Glomerular visceral epithelial cell (primary cell): Measurements from ENCODE around the gene RAB3IP.
A peak's percentile ranks its signal among the peaks of the same experiment; 100 is the strongest.

Source experiments
- DNase-seq: peaks from one replicate; pipeline ENCODE4 v3.0.0-alpha.2; 2016; ENCODE audit errors: extremely low spot score

RAB3IP gene, protein sequence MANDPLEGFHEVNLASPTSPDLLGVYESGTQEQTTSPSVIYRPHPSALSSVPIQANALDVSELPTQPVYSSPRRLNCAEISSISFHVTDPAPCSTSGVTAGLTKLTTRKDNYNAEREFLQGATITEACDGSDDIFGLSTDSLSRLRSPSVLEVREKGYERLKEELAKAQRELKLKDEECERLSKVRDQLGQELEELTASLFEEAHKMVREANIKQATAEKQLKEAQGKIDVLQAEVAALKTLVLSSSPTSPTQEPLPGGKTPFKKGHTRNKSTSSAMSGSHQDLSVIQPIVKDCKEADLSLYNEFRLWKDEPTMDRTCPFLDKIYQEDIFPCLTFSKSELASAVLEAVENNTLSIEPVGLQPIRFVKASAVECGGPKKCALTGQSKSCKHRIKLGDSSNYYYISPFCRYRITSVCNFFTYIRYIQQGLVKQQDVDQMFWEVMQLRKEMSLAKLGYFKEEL

DNA sequence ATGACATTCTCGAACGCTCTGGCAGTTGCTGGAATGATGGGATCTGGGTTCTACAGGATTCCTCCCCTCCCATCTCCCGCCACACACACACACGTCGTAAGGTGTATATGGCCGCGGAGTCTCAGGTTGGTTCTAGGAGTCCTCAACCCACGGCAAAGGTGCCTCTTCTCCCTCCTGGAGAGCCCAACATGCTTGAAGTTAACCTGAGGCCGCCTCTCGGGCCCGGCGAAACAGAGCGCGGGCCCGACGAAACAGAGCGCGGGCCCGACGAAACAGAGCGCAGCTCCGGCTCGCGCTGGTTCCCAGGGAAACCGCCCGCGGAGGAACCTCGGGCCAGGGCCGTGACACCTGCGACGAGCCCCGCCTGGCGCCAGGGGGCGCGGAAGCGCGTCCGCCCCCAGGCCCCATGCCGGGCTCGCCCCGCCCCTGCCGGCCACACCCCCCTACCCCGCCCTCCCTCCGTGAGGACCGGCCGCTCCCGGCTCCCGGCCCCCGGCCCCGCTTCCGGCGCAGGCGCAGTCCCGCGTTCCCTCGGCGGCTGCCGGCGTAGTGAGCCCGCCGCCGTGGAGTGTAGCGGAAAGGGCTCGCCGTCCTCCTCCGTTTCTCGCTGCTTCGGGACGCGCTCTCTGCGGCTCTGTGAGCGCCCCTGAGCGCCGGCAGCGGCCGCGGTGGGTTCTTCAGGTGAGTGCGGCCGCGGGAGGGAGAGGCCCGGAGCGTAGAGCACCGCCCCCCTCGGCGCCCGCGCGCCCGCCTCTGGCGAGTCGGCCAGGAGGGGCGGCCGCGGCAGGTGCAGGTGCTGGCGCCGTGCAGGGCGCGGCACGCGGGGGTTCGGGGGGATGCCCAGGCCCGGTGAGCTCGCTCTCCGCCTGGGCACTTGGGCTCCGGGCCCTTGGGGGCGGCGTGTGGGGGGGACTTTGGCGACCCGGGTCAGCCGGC, at the start of gene RAB3IP:
Gene RAB3IP, plus strand, starts transcription at position 510 of the 936 bp plus-strand sequence. CDS start 16,549 bp downstream, outside the sequence.
- DNase-seq: peak; percentile 93

DNA sequence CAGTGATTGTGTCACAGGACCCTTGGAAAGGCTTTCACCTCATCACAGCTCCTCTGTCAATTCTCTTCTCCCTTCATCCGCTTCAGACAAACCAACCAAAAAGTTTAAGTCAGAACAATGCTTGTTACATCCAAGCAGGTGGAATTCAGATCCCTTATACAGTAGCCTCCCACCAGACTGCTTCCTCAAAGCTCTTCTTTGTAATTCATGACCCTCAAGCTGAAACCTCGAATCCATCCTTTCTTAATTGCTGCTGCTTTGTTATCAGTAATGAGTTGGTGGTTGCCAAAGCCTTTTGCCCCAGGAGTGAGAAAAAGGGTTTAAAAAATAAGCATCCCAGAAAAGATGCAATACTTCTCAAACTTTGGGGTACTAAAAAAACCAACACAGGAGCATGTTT, 49.0 kb upstream of the RAB3IP start:
- no peak for DNase-seq

DNA sequence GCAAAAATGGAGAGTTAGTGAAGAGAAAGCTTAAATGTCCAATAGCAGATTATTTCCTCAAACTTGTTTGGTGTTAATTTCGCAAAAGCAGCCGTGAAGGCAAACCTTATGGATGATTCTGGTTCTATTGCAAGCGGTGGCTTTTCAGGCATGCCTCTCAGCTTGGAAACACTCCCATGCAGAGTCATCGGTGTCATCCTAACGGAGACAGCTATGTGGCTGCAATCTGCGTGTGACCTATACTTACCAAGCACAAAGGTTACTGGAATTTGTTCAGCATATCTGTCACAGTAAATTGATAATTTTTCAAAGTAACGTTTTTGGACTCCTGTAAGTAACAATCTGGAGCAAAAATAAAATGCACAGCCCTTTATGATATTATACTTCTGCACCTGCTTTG, 44.5 kb upstream of the RAB3IP start:
- DNase-seq: no peak

DNA sequence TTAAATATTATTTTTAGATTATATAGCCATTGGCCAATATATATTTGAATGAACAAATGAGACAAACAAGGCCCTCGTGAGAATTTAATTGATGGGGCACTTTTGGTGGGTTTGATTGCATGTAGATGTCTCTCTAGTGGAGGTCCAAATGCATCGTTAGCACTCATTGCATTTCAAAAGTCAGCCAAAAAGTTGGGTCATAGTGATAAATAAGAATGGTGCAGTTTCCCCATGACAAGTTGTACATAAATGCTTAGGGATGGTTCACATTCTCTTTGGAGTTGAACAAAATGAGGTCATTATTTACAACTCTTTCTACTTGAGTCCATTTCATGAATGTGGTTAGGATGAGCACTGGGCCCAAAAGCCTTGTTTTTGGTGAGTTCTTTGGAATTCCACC, 40.6 kb upstream of the RAB3IP start:
- DNase-seq: no peak

DNA sequence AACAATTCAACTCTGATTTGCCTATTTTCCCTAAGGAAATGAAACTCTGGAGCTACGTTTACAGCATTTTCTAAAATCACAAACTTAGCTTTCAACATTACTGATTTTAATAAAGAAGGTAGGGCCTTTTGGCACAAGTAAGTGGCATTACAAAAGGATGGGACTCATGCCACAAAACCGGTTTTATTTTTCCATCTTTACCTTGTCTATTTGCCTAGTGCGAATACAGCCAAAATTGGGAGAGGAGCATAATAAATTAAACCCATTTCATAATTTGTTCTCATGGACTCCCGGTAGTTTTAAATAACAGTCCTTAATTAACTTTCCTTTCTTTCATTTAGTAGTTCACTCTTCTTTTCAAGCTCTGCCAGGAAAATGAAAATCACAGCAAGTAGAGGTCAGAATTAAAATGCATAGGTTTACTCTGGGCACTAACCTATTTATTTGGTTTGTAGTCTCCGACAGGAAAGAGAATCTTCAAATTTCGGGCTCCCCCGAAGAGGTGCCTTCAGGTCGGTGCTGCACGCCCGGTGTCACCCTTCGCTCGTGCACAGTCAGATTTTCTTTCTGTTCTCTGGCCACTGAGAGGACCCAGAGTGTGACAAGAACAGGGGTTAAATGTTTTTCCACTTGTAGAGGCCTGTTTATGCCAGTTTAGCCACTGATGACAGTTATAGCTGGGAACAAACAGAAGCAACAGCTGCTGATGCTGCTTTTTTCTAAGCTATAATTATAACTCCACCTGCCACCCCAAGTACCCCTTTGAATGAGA, 39.7 kb upstream of the RAB3IP start, which contains the start of gene BEST3:
Gene BEST3, minus strand, starts transcription at position 535 of the 772 bp plus-strand sequence. CDS start 1,505 bp downstream, outside the sequence.
- no peak for DNase-seq

DNA sequence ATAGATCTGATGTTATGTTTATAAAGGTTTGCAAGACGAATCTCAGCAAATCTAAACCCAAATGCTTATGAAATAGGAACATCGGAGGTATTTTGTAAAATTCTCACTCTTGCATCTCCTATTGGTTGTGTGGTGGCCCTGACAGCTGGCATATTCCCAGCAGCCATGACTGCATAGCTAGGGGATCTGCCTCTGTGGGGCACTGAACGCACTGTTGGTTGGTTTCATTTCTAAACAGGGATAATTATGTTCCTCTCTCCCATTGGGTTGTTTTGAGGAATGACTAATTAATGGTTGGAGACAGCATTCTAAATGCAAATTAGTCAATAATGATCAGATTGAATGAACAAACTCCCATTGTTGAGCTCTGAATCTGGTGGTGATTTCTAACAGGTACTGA, 36.8 kb upstream of the RAB3IP start:
- DNase-seq: no peak

DNA sequence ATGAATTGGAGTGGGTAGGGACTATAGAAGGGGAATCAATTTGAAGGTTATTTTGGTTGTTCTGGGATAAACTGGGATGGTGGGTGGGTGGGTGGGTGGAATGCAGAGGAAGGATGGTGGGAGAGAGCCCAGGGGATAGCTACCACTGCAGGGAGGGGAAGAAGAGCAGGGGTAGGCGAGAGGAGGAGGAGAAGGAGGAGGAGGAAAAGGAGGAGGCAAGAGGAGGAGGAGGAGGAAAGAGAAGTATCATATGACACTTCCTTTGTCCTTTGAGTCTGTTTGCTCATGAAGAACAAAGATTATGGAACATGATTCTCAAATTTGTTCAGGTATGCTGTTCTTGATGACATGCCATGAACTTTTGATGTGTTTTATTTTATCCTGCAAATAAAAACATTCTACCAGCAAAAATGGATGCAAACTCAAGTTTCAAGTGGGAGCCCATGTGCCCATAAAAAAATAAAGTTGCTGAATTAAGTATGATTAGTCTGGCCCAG, 35.5 kb upstream of the RAB3IP start:
- DNase-seq: no peak

DNA sequence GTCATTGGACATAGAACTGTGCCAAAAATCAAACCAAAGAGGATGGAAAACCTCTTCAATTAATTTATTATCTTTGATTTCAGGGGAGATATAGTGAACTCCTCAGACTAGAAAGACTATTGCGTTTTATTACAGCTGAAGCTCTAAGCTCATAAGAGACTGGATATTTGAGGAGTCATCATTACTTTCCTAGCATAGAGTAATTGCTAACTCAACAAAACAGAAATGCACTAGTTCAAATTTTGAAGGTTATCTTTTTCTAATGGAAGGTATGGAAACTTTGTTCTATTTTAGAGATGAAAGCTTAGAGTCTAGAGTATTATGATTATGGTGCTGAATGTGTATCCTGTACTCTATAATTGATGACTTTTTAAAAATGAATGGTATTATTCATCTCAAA, 34.3 kb upstream of the RAB3IP start:
- DNase-seq: no peak

DNA sequence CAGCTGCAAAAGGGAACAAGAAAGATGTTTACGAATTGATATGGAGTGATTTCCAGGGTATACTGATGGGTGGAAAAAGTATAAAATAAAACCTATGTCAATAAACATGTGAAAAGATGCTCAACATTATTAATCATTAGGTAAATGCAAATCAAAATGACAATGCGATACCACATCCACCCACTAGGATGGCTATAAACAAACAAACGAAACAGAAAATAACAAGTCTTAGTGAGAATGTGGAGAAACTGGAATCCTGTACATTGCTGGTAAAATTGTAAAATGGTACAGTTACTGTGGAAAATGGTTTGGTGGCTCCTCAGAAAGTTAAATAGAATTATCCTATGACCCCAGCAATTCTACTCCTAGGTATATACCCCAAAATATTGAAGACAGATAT, 30.0 kb upstream of the RAB3IP start:
- DNase-seq: no peak

DNA sequence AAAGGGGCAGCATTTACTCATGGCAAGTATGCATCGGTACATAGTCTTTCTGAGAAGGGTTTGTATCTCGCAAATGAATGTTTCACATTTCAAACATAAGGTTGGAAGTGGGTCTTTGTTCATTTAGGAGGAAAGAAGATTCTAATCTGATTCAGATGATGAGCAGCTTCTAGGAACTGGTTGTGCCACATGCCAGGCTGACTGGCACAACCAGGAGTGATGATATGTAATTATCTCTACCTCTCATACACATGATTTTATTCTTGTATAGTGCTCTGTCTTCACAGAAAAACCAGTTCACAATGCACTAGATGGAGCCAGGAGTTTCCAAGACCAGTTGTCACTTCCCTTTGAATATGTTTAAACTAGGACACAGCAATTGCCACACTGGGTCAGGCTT, 25.8 kb upstream of the RAB3IP start:
- no peak for DNase-seq

DNA sequence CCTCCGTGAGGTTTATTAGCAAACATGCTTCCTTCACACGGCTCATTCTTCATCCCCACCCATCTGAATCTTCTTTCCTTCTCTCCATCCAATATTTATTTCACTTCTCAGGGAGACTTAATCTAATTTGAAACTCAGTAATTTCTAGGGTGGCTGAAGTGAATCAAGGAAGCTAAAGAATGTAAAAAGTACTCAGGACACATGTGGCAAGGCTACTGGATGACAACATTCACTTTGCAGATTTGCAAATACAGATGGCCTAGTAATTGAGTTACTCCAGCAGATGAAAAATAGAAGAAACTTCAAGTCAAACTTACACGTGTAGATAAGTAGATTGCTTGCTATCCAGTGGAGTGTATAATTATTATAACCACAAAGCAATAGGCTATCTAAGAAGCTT, 24.1 kb upstream of the RAB3IP start:
- no peak for DNase-seq

DNA sequence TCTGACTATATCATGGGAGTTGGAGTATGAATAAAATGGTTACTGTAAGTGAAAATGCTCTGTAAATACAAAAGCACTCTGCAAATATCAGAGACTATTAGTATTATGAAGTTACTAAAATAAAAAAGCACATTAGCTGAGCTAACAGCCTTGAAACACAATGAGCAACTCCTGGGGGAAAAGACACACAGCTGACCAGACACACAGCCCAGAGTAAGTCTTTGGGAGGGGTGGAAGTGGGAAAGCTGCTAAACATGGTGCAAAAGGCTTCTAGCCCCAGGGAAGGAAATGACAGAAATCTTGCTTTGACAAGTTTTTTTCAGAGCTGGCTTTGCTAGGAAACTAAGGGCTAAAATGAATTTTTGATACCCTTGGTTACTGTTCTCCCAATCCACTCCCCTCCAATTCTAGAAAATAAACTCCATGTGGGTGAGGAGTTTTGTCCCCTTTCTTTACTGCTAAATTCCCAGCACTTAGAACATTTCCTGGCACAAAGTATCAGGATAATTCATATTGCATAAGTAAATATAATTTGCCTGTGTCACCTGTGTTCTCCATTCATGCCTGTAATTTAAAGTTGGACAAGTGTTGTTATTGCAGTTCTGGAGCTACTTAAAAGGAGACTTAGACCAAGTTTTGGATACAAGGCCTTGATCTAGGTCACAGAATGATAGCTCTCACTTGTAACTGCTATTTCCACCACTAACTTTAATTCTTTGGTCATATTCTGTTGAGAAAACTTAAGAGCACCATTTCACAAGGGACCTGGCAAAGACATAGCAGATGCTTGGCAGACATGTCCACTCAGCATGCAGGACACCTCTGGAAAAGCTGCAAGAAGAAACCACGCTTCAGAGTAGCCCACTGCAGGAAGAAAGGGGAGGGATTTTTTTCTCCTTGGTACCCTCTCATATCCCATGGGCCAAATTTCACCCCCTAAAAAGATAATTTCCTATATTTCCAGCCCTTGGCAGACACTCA, 19.0 kb upstream of the RAB3IP start:
- DNase-seq: no peak

DNA sequence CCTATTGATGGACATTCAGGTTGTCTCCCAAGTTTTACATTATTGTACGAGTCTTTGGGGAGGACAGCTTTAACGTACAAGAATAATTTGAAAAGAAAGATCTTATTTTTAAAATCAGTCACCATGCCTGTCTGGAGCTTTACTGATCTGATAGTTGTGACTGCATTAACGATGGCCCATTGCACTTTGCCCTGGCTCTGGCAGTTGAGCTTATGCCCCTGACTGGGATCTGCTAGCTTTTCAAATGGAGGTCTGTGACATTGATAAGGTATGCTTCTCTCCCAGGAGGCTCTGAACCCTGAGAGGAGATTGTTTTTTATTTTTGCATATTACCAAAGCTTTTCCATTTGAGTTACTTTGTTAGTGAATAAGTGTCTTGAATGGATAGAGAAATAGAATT, 17.9 kb upstream of the RAB3IP start:
- DNase-seq: no peak

DNA sequence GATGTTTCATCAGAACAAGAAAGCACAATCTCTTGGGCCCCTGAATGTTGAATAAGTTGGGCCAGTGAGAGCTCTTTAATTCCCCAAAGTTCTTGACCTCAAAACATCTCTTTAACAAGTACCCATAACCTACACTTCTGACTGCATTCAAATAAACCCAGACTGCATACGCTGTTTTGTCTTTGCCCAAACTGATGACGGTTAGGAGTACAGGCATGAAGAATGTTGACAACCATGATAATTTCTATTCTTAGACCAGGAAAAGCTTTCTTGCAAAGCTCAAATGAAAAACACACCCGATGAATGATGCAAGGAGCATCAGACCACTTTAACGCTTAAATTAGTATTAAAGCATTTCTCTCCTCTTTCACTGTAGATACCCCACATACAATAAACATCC, 11.7 kb upstream of the RAB3IP start:
- no peak for DNase-seq

DNA sequence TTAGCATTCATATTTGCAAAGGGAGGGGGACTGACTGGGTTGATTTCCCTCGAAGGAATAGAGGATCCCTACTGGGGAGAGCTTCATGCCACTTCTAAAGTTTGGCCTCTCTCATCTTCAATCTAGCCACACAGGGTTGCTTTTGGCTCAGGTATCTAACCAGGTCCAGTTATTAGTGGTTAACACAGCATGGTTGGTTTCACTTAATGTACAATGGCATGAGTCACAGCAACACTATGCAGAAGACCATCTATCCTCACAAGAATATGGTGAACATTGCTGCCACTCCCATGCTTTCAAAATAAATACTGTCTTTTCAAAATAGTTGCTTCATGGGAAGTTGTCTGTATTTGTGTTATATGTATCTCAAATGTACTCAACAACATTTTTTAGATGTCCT, 6.6 kb upstream of the RAB3IP start:
- DNase-seq: peak; percentile 67

DNA sequence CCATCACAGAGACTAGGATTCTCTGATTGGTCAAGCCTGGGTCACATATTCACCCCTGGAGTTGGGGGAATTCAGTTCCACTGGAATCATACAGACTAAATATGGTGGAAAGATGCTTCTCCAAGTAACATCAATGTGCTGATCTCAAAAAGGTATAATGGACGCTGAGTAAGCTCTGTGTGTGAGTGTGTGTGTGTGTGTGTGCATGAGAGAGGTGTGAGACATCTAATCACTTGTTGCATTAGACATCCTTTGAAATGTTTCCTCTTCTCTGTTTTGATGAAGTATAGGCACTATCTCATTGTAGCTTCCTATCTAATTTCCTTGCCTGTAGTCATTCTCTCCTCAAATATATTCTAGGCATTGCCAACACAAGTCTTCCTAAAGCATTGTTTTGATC, 5.0 kb upstream of the RAB3IP start:
- DNase-seq: no peak

DNA sequence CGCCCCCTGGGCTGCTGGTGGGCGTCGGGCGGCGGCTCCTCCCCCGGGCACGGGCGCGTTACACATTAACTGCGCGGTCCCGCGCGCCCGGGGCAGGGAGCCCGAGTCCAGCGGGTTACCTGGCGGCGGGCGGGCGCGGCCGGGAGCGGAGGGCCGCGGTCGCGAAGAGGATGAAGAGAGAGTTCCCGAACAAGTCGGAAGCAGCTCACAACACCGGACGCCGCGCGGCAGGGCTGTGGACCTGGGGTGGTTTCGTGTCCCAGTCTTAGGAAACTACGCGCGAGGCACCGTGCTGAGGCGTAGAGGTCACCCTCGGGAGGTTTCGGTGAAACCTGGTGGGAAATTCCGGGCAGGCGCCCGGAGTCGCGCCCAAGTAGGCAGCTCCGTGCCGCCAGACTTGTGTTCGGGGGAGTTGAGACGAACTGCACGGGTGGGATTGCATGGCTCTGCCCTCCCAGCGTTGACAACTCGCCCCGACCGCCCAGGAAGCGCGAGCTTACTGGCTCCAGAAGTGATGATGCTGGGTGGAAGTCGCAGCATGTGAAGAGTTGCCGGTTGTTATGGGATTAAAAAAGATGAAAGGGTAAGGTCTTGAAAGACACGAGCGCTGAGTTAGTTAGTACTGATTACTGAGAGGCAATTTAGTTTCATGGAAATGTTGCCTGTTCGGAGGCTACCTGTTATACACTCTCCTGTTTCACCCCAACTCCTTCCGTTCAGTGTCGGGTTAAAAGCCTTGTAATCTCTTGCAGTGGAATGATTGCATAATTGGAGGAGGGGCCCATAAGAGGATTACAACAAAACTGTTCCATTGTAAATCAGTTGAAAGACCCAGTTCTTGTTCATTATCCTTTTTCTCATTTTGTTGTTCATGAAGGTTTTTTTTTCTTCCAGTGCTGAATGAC, 879 bp downstream of the RAB3IP start:
- DNase-seq: peak; percentile 61

DNA sequence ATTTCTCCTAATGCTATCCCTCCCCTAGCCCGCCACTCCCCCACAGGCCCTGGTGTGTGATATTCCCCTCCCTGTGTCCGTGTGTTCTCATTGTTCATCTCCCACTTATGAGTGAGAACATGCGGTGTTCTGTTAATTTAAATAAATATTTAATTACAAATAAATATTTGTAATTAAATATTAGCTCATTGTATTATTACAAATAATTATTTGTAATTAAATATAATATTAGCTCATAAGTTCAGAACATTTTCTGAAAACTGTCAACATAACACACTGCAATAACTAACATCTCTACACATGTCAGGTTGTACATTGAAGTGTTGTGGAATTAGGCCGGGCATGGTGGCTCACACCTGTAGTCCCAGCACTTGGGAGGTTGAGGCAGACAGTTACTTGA, 5.4 kb downstream of the RAB3IP start:
- DNase-seq: no peak

DNA sequence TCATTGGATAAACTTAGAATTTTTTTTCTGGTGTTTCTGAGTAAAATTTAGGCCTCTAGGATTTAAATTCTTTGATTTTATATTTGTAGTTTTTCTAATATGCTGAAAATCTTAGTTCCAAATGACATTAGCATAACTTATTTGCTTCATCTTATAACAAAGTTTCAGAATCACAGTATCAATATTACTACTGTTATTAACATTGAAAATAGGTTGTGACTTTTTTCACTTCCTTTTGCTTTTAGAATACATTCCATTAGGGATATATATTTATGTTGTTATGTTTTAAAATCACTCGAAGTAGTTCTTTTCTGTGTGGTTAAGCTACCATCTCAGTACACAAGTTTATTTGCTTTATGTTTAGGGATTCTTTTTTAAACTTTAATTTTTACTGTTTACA, 12.8 kb downstream of the RAB3IP start:
- no peak for DNase-seq
